T-helper 2 cell treated with Interferon-gamma antibody and Interleukin-4, amounts not matched to agents 5 μg/mL and 100 μg/mL, for 36 hours (primary cell): Measurements from ENCODE around the gene TMEM187.

Source experiments
- DNase-seq: peaks from one replicate; pipeline ENCODE4 v3.0.0; 2021; ENCODE audit warnings: low spot score
- H3K27ac Mint-ChIP-seq: one replicate; pipeline ENCODE4 v1.8.0; 2021; ENCODE audit warnings: mild to moderate bottlenecking, mixed read lengths
- H3K27me3 Mint-ChIP-seq: one replicate; pipeline ENCODE4 v1.8.0; 2021; ENCODE audit warnings: low read depth, mixed read lengths
- H3K36me3 Mint-ChIP-seq: one replicate; pipeline ENCODE4 v1.8.0; 2021; ENCODE audit warnings: low read depth, mixed read lengths
- H3K4me1 Mint-ChIP-seq: one replicate; pipeline ENCODE4 v1.8.0; 2021; ENCODE audit warnings: low read depth, mixed read lengths
- H3K4me3 Mint-ChIP-seq: one replicate; pipeline ENCODE4 v1.8.0; 2022; ENCODE audit warnings: mild to moderate bottlenecking, moderate library complexity, mixed read lengths
- H3K9me3 Mint-ChIP-seq: one replicate; pipeline ENCODE4 v1.8.0; 2021; ENCODE audit warnings: mixed read lengths

Gene TMEM187

GRCh38 chrX:154026136-154027021 lies 53.8 kb downstream of the TMEM187 start:
- no peak overlapping the region for H3K4me3 Mint-ChIP-seq
- DNase-seq, result no peak
- no peaks in the 10 kb centered on the region for H3K9me3 Mint-ChIP-seq
- H3K27me3 Mint-ChIP-seq, result no peaks in the 10 kb centered on the region
- no peak overlapping the region for H3K27ac Mint-ChIP-seq
- H3K4me1 Mint-ChIP-seq, result peaks cover 7% of the 10 kb centered on the region
- H3K36me3 Mint-ChIP-seq, result peaks cover 17% of the 10 kb centered on the region

GRCh38 chrX:154027022-154027402 lies 54.5 kb downstream of the TMEM187 start:
- Mint-ChIP-seq H3K4me1 (peaks cover 7% of the 10 kb centered on the region), H3K27me3 (no peaks in the 10 kb centered on the region), H3K9me3 (no peaks in the 10 kb centered on the region), H3K4me3 (no peak overlapping the region), H3K36me3 (peaks cover 23% of the 10 kb centered on the region), H3K27ac (no peak overlapping the region)
- DNase-seq, result no peak

- Mint-ChIP-seq H3K4me3 (no peak overlapping the region), H3K9me3 (no peaks in the 10 kb centered on the region), H3K4me1 (peaks cover 7% of the 10 kb centered on the region), H3K27ac (no peak overlapping the region), H3K36me3 (peaks cover 26% of the 10 kb centered on the region), H3K27me3 (no peaks in the 10 kb centered on the region)
- DNase-seq, result no peak
These were observed 55.4 kb downstream of the TMEM187 start for GRCh38 chrX:154027986-154028385.

GRCh38 chrX:154028502-154029184 lies 56.1 kb downstream of the TMEM187 start:
- Mint-ChIP-seq H3K36me3 (peaks cover 24% of the 10 kb centered on the region), H3K4me3 (no peak overlapping the region), H3K27ac (peak overlapping the region; percentile 41), H3K27me3 (no peaks in the 10 kb centered on the region), H3K4me1 (peaks cover 7% of the 10 kb centered on the region), H3K9me3 (no peaks in the 10 kb centered on the region)
- no peak for DNase-seq

GRCh38 chrX:154029439-154029838 lies 56.9 kb downstream of the TMEM187 start:
- Mint-ChIP-seq H3K4me1 (peaks cover 7% of the 10 kb centered on the region), H3K4me3 (no peak overlapping the region), H3K9me3 (no peaks in the 10 kb centered on the region), H3K27me3 (no peaks in the 10 kb centered on the region), H3K27ac (no peak overlapping the region), H3K36me3 (peaks cover 24% of the 10 kb centered on the region)
- DNase-seq, result no peak

GRCh38 chrX:154030266-154030665 lies 57.7 kb downstream of the TMEM187 start:
- Mint-ChIP-seq H3K4me1 (peaks cover 7% of the 10 kb centered on the region), H3K4me3 (no peak overlapping the region), H3K36me3 (peaks cover 24% of the 10 kb centered on the region), H3K27ac (no peak overlapping the region), H3K27me3 (no peaks in the 10 kb centered on the region), H3K9me3 (no peaks in the 10 kb centered on the region)
- no peak for DNase-seq

GRCh38 chrX:154030715-154031305 lies 58.3 kb downstream of the TMEM187 start:
- Mint-ChIP-seq H3K9me3 (no peaks in the 10 kb centered on the region), H3K27me3 (no peaks in the 10 kb centered on the region), H3K4me3 (no peak overlapping the region), H3K27ac (no peak overlapping the region), H3K36me3 (peaks cover 24% of the 10 kb centered on the region), H3K4me1 (peaks cover 7% of the 10 kb centered on the region)
- DNase-seq, result no peak

- H3K36me3 Mint-ChIP-seq, result peaks cover 24% of the 10 kb centered on the region
These were observed 59.6 kb downstream of the TMEM187 start for GRCh38 chrX:154032160-154032559.

GRCh38 chrX:154032653-154033052 lies 60.1 kb downstream of the TMEM187 start:
- DNase-seq, result no peak
- Mint-ChIP-seq H3K36me3 (peaks cover 23% of the 10 kb centered on the region), H3K9me3 (no peaks in the 10 kb centered on the region), H3K4me1 (peaks cover 11% of the 10 kb centered on the region), H3K27ac (no peak overlapping the region), H3K4me3 (no peak overlapping the region), H3K27me3 (no peaks in the 10 kb centered on the region)

More at GRCh38 chrX:154032160-154032559, 59.6 kb downstream of the TMEM187 start:
- H3K9me3 Mint-ChIP-seq, result no peaks in the 10 kb centered on the region
- H3K4me1 Mint-ChIP-seq, result peaks cover 10% of the 10 kb centered on the region
- DNase-seq, result no peak
- no peak overlapping the region for H3K27ac Mint-ChIP-seq
- no peak overlapping the region for H3K4me3 Mint-ChIP-seq
- H3K27me3 Mint-ChIP-seq, result no peaks in the 10 kb centered on the region
